ENCODE data around the gene RANBP1. TPM values are rescaled to one million over a fixed set of nuclear protein-coding genes. Genes with fewer than 3 reads are reported as not detected.
A peak's percentile ranks its signal among the peaks of the same experiment; 100 is the strongest.

RANBP1 gene
- total RNA-seq, 1 donor = 191 TPM

- peak; percentile 39 for DNase-seq (ENCODE audit: low read depth)
- TF ChIP-seq CTCF (IDR thresholded peaks at IDR 0.05; ENCODE audit: insufficient read depth, low read length) = no peak
- H3K4me3 ChIP-seq (ENCODE audit: low read depth, low read length) = peak overlapping the region; percentile 53
These were observed 39.6 kb downstream of the RANBP1 start for GRCh38 chr22:20155330-20156041.

- no peak for TF ChIP-seq CTCF (IDR thresholded peaks at IDR 0.05; ENCODE audit: insufficient read depth, low read length)
- H3K4me3 ChIP-seq (ENCODE audit: low read depth, low read length) = no peak overlapping the region
- no peak for DNase-seq (ENCODE audit: low read depth)
These were observed 40.1 kb downstream of the RANBP1 start for GRCh38 chr22:20156042-20156389.

- peak; percentile 98 for TF ChIP-seq CTCF (IDR thresholded peaks at IDR 0.05; ENCODE audit: insufficient read depth, low read length)
- H3K4me3 ChIP-seq (ENCODE audit: low read depth, low read length) = no peak overlapping the region
- DNase-seq (ENCODE audit: low read depth) = peak; percentile 73
These were observed 40.9 kb downstream of the RANBP1 start for GRCh38 chr22:20156611-20157429.

GRCh38 chr22:20157430-20158183, 41.7 kb downstream of the RANBP1 start:
- no peak for TF ChIP-seq CTCF (IDR thresholded peaks at IDR 0.05; ENCODE audit: insufficient read depth, low read length)

GRCh38 chr22:20158391-20159036, 42.6 kb downstream of the RANBP1 start:
- DNase-seq (ENCODE audit: low read depth) = no peak

More at GRCh38 chr22:20157430-20158183, 41.7 kb downstream of the RANBP1 start:
- H3K4me3 ChIP-seq (ENCODE audit: low read depth, low read length) = no peak overlapping the region
- no peak for DNase-seq (ENCODE audit: low read depth)

More at GRCh38 chr22:20158391-20159036, 42.6 kb downstream of the RANBP1 start:
- no peak overlapping the region for H3K4me3 ChIP-seq (ENCODE audit: low read depth, low read length)
- no peak for TF ChIP-seq CTCF (IDR thresholded peaks at IDR 0.05; ENCODE audit: insufficient read depth, low read length)
